Measurements from ENCODE around the gene DOCK4. TPM values are rescaled to one million over a fixed set of nuclear protein-coding genes. Genes with fewer than 3 reads are reported as not detected.

DOCK4 gene
- total RNA-seq, 1 donor from 2014 or later: 100 TPM

GRCh38 chr7:111789048-111789320 is 417.2 kb downstream of the DOCK4 start:
- intact Hi-C loops (cut with DNase I): no loop called here
- ATAC-seq (no peak), DNase-seq (no peak)
- Histone ChIP-seq H3K9me3 (no peaks in the 10 kb centered on the region), H3K36me3 (peaks cover 35% of the 10 kb centered on the region), H3K4me3 (no peak overlapping the region), H3K4me1 (no peaks in the 10 kb centered on the region), H3K27me3 (no peaks in the 10 kb centered on the region), H3K27ac (no peak overlapping the region)
- TF ChIP-seq CTCF (IDR thresholded peaks at IDR 0.05): no peak

- Histone ChIP-seq H3K4me1 (no peaks in the 10 kb centered on the region), H3K4me3 (no peak overlapping the region), H3K9me3 (no peaks in the 10 kb centered on the region), H3K27ac (no peak overlapping the region), H3K36me3 (peaks cover 32% of the 10 kb centered on the region), H3K27me3 (no peaks in the 10 kb centered on the region)
- TF ChIP-seq CTCF (IDR thresholded peaks at IDR 0.05): no peak
- intact Hi-C loops (cut with DNase I): no loop called here
- DNase-seq (no peak), ATAC-seq (no peak)
These were observed 417.7 kb downstream of the DOCK4 start for GRCh38 chr7:111788286-111789047.

- ATAC-seq (no peak), DNase-seq (no peak)
- intact Hi-C loops (cut with DNase I): no loop called here
- Histone ChIP-seq H3K9me3 (no peaks in the 10 kb centered on the region), H3K4me3 (no peak overlapping the region), H3K27ac (no peak overlapping the region), H3K27me3 (no peaks in the 10 kb centered on the region), H3K36me3 (peaks cover 24% of the 10 kb centered on the region), H3K4me1 (no peaks in the 10 kb centered on the region)
- no peak for TF ChIP-seq CTCF (IDR thresholded peaks at IDR 0.05)
These were observed 418.5 kb downstream of the DOCK4 start for GRCh38 chr7:111787741-111788140.

- no peak for DNase-seq
- no peak for ATAC-seq
- Histone ChIP-seq H3K9me3 (no peaks in the 10 kb centered on the region), H3K27me3 (no peaks in the 10 kb centered on the region), H3K4me3 (no peak overlapping the region), H3K36me3 (peaks cover 23% of the 10 kb centered on the region), H3K4me1 (no peaks in the 10 kb centered on the region), H3K27ac (no peak overlapping the region)
- intact Hi-C loops (cut with DNase I): no loop called here
- TF ChIP-seq CTCF (IDR thresholded peaks at IDR 0.05): no peak
These were observed 419.1 kb downstream of the DOCK4 start for GRCh38 chr7:111787099-111787498.

GRCh38 chr7:111785076-111785475 is 421.1 kb downstream of the DOCK4 start:
- H3K27me3 ChIP-seq: no peaks in the 10 kb centered on the region
- no peak for DNase-seq
- no peak for ATAC-seq
- no peak overlapping the region for H3K27ac ChIP-seq
- intact Hi-C loops (cut with DNase I): no loop called here
- peaks cover 20% of the 10 kb centered on the region for H3K36me3 ChIP-seq
- no peak overlapping the region for H3K4me3 ChIP-seq
- no peak for TF ChIP-seq CTCF (IDR thresholded peaks at IDR 0.05)
- no peaks in the 10 kb centered on the region for H3K9me3 ChIP-seq
- no peaks in the 10 kb centered on the region for H3K4me1 ChIP-seq

GRCh38 chr7:111784296-111784695 is 421.9 kb downstream of the DOCK4 start:
- Histone ChIP-seq H3K27ac (no peak overlapping the region), H3K4me1 (no peaks in the 10 kb centered on the region), H3K27me3 (no peaks in the 10 kb centered on the region), H3K4me3 (no peak overlapping the region), H3K36me3 (peaks cover 12% of the 10 kb centered on the region), H3K9me3 (no peaks in the 10 kb centered on the region)
- intact Hi-C loops (cut with DNase I): no loop called here
- no peak for ATAC-seq
- no peak for DNase-seq
- TF ChIP-seq CTCF (IDR thresholded peaks at IDR 0.05): no peak

Data from upper lobe of right lung (tissue), 1 donor.